GM23338 (cell line): ENCODE measurements around the gene CDH23. TPM values are rescaled to one million over a fixed set of nuclear protein-coding genes. Genes with fewer than 3 reads are reported as not detected.

Experiments used
- ATAC-seq: fragments of 200-7000 bp; cut with Tn5 transposase; 3 replicates; pipeline ENCODE4 v1.9.1; 2020
- DNase-seq: peaks from one replicate; pipeline ENCODE4 v3.0.0-alpha.2; 2015; ENCODE audit warnings: low spot score
- H2AFZ ChIP-seq: fragments of 200-600 bp; sonication (generic); 2 replicates; pipeline ENCODE4 v1.8.0; 2016; ENCODE audit warnings: antibody characterized with exemption, mild to moderate bottlenecking, moderate library complexity
- H3F3A ChIP-seq: fragments of 200-600 bp; sonication (generic); replicated peaks from 2 replicates; pipeline ENCODE4 v1.8.0; 2017; ENCODE audit warnings: antibody characterized with exemption, mixed run types, low read depth
- H3K27ac ChIP-seq: fragments of 200-600 bp; sonication (generic); 2 replicates; pipeline ENCODE4 v1.6.1; 2016; ENCODE audit warnings: low read depth
- H3K27me3 ChIP-seq: fragments of 200-600 bp; sonication (generic); 2 replicates; pipeline ENCODE4 v1.8.0; 2016; ENCODE audit warnings: mild to moderate bottlenecking, mixed run types, moderate library complexity; ENCODE audit not compliant: insufficient read depth
- H3K36me3 ChIP-seq: fragments of 200-600 bp; sonication (generic); 2 replicates; pipeline ENCODE4 v1.8.0; 2016; ENCODE audit warnings: mild to moderate bottlenecking; ENCODE audit not compliant: insufficient read depth
- H3K4me1 ChIP-seq: fragments of 200-600 bp; sonication (generic); 2 replicates; pipeline ENCODE4 v1.8.0; 2016; ENCODE audit warnings: mild to moderate bottlenecking, moderate library complexity; ENCODE audit not compliant: insufficient read depth
- H3K4me2 ChIP-seq: fragments of 200-600 bp; sonication (generic); 2 replicates; pipeline ENCODE4 v1.7.1; 2017; ENCODE audit warnings: mixed run types
- H3K4me3 ChIP-seq: fragments of 200-600 bp; sonication (generic); 2 replicates; pipeline ENCODE4 v1.6.1; 2016; ENCODE audit warnings: mixed run types
- H3K79me2 ChIP-seq: fragments of 200-600 bp; sonication (generic); replicated peaks from 2 replicates; pipeline ENCODE4 v1.8.0; 2017; ENCODE audit warnings: mild to moderate bottlenecking; ENCODE audit not compliant: insufficient read depth
- H3K9me2 ChIP-seq: fragments of 200-600 bp; sonication (generic); 2 replicates; pipeline ENCODE4 v1.8.0; 2017; ENCODE audit not compliant: insufficient read depth
- H4K20me1 ChIP-seq: fragments of 200-600 bp; sonication (generic); replicated peaks from 2 replicates; pipeline ENCODE4 v1.8.0; 2017; ENCODE audit warnings: mild to moderate bottlenecking; ENCODE audit not compliant: insufficient read depth
- H3K27ac Mint-ChIP-seq: 2 replicates; pipeline ENCODE4 v1.8.0; 2020; ENCODE audit warnings: inconsistent platforms, mild to moderate bottlenecking, moderate library complexity, mixed read lengths
- H3K27me3 Mint-ChIP-seq: 3 replicates; pipeline ENCODE4 v1.8.0; 2022; ENCODE audit warnings: low read depth, mild to moderate bottlenecking, moderate library complexity, mixed read lengths, inconsistent platforms; ENCODE audit not compliant: insufficient read depth, poor library complexity
- H3K36me3 Mint-ChIP-seq: 3 replicates; pipeline ENCODE4 v1.8.0; 2021; ENCODE audit warnings: low read depth, mild to moderate bottlenecking, inconsistent platforms, moderate library complexity, mixed read lengths
- H3K4me1 Mint-ChIP-seq: 3 replicates; pipeline ENCODE4 v1.8.0; 2020; ENCODE audit warnings: mild to moderate bottlenecking, inconsistent platforms, mixed read lengths
- H3K4me3 Mint-ChIP-seq: 3 replicates; pipeline ENCODE4 v1.8.0; 2021; ENCODE audit warnings: moderate library complexity, mild to moderate bottlenecking, inconsistent platforms, mixed read lengths
- H3K9me3 Mint-ChIP-seq: 3 replicates; pipeline ENCODE4 v1.8.0; 2020; ENCODE audit warnings: moderate library complexity, mild to moderate bottlenecking, inconsistent platforms, mixed read lengths
- CREB1 ChIP-seq: fragments of 250-450 bp; sonication (Bioruptor Pico); IDR thresholded peaks from 2 replicates; pipeline ENCODE4 v1.5.0; 2020; ENCODE audit warnings: low read depth, mild to moderate bottlenecking, moderate library complexity
- CTCF ChIP-seq, 2 experiments: fragments of 200-600 bp in 1 of 2; sonication (generic) in 1 of 2; conservative IDR thresholded peaks; 2 replicates each; pipeline versions ENCODE4 v1.5.1 to v1.6.1; 2016 to 2017; ENCODE audit warnings: antibody characterized with exemption in 2 of 2, low read depth in 2 of 2, mild to moderate bottlenecking in 2 of 2, moderate library complexity in 1 of 2
- EZH2 ChIP-seq: fragments of 200-600 bp; sonication (generic); IDR thresholded peaks from one replicate; pipeline ENCODE4 v1.8.0; 2017; ENCODE audit warnings: antibody characterized with exemption, mild to moderate bottlenecking, low read depth; ENCODE audit not compliant: unreplicated experiment
- EZH2phosphoT487 ChIP-seq: fragments of 200-600 bp; sonication (generic); IDR thresholded peaks from one replicate; pipeline ENCODE4 v1.8.1; 2018; ENCODE audit warnings: antibody characterized with exemption; ENCODE audit not compliant: unreplicated experiment
- NANOG ChIP-seq: IDR thresholded peaks from 2 replicates; pipeline ENCODE4 v1.6.1; 2016; ENCODE audit warnings: antibody characterized with exemption, borderline replicate concordance
- REST ChIP-seq: IDR thresholded peaks from one replicate; pipeline ENCODE4 v1.6.1; 2018; ENCODE audit warnings: antibody characterized with exemption; ENCODE audit not compliant: unreplicated experiment
- STAT1 ChIP-seq: IDR thresholded peaks from one replicate; pipeline ENCODE4 v1.6.1; 2016; ENCODE audit warnings: antibody characterized with exemption; ENCODE audit not compliant: unreplicated experiment
- ZNF114 ChIP-seq: fragments of 250-450 bp; sonication (Bioruptor Pico); IDR thresholded peaks from 2 replicates; pipeline ENCODE4 v1.5.0; 2020; ENCODE audit warnings: mild to moderate bottlenecking, moderate library complexity
- ZNF331 ChIP-seq: fragments of 250-450 bp; sonication (Bioruptor Pico); IDR thresholded peaks from 2 replicates; pipeline ENCODE4 v1.5.0; 2020; ENCODE audit warnings: low read depth, mild to moderate bottlenecking, moderate library complexity
- ZNF462 ChIP-seq: fragments of 250-450 bp; sonication (Bioruptor Pico); IDR thresholded peaks from 2 replicates; pipeline ENCODE4 v1.5.0; 2020; ENCODE audit warnings: mild to moderate bottlenecking, moderate library complexity
- polyA plus RNA-seq: library from polyadenylated mRNA; unstranded; fragments of >200 nt; fragmentation: Nextera tagmentation; extraction: Ambion mirVana; gene quantifications from 2 replicates; pipeline ENCODE4 v1.2.1, GENCODE V29; 2016
- total RNA-seq: library from RNA; depleted of rRNA; stranded (reverse); fragments of >200 nt; shearing (Covaris generic); gene quantifications from 2 replicates; pipeline ENCODE4 v1.2.3, GENCODE V29; 2014

The CDH23 gene
- total and polyA plus RNA-seq, 2 experiments from 2014 or later: 0.95 to 4.3 TPM

GRCh38 chr10:71797533-71798307, 401.0 kb downstream of the CDH23 start:
- Mint-ChIP-seq H3K27me3 (peaks cover 8% of the 10 kb centered on the region), H3K4me3 (no peak overlapping the region), H3K4me1 (no peaks in the 10 kb centered on the region), H3K9me3 (no peaks in the 10 kb centered on the region), H3K27ac (no peak overlapping the region), H3K36me3 (no peaks in the 10 kb centered on the region)
- TF ChIP-seq ZNF462 (no peak), EZH2 (no peak), CREB1 (no peak), ZNF331 (CRISPR knock-in tag) (no peak), NANOG (no peak), REST (no peak), ZNF114 (CRISPR knock-in tag) (no peak), EZH2phosphoT487 (no peak), STAT1 (no peak), CTCF (conservative IDR thresholded peaks at IDR 0.05; ENCODE audit: low read depth in 2 of 2) (no peak)
- Histone ChIP-seq H3K36me3 (no peaks in the 10 kb centered on the region), H3K27ac (no peak overlapping the region), H2AFZ (no peak overlapping the region), H3F3A (no peaks in the 10 kb centered on the region), H3K4me1 (no peaks in the 10 kb centered on the region), H3K79me2 (no peaks in the 10 kb centered on the region), H4K20me1 (no peaks in the 10 kb centered on the region), H3K4me2 (no peak overlapping the region), H3K27me3 (no peaks in the 10 kb centered on the region), H3K4me3 (no peak overlapping the region), H3K9me2 (no peaks in the 10 kb centered on the region)
- DNase-seq (no peak), ATAC-seq (no peak)
